Effector memory CD8-positive, alpha-beta T cell (primary cell): ENCODE data around the gene YWHAE.
A peak's percentile ranks its signal among the peaks of the same experiment; 100 is the strongest.

ENCODE experiments used
- ATAC-seq: fragments of 150-1000 bp; cut with Tn5 transposase; replicated peaks from 2 replicates; pipeline ENCODE4 v1.10.0; 2021; ENCODE audit warnings: mild to moderate bottlenecking, moderate library complexity
- DNase-seq, 3 experiments: peaks; one replicate each; pipeline ENCODE4 v3.0.0; 2021
- H3K27ac Mint-ChIP-seq, 2 donors: one replicate each; pipeline ENCODE4 v1.8.0; 2022; ENCODE audit warnings: mild to moderate bottlenecking in 2 of 2, mixed read lengths in 2 of 2, moderate library complexity in 2 of 2
- H3K27me3 Mint-ChIP-seq, 2 donors: one replicate each; pipeline ENCODE4 v1.8.0; 2022; ENCODE audit warnings: mixed read lengths in 2 of 2
- H3K36me3 Mint-ChIP-seq: one replicate; pipeline ENCODE4 v1.8.0; 2022; ENCODE audit warnings: mild to moderate bottlenecking, moderate library complexity, mixed read lengths; ENCODE audit not compliant: insufficient read depth
- H3K4me1 Mint-ChIP-seq, 2 donors: one replicate each; pipeline ENCODE4 v1.8.0; 2022; ENCODE audit warnings: low read depth in 2 of 2, mixed read lengths in 2 of 2
- H3K4me3 Mint-ChIP-seq, 2 donors: one replicate each; pipeline ENCODE4 v1.8.0; 2022; ENCODE audit warnings: mild to moderate bottlenecking in 2 of 2, mixed read lengths in 2 of 2, moderate library complexity in 2 of 2
- H3K9me3 Mint-ChIP-seq, 2 donors: one replicate each; pipeline ENCODE4 v1.8.0; 2022; ENCODE audit warnings: mixed read lengths in 2 of 2

The YWHAE gene

DNA sequence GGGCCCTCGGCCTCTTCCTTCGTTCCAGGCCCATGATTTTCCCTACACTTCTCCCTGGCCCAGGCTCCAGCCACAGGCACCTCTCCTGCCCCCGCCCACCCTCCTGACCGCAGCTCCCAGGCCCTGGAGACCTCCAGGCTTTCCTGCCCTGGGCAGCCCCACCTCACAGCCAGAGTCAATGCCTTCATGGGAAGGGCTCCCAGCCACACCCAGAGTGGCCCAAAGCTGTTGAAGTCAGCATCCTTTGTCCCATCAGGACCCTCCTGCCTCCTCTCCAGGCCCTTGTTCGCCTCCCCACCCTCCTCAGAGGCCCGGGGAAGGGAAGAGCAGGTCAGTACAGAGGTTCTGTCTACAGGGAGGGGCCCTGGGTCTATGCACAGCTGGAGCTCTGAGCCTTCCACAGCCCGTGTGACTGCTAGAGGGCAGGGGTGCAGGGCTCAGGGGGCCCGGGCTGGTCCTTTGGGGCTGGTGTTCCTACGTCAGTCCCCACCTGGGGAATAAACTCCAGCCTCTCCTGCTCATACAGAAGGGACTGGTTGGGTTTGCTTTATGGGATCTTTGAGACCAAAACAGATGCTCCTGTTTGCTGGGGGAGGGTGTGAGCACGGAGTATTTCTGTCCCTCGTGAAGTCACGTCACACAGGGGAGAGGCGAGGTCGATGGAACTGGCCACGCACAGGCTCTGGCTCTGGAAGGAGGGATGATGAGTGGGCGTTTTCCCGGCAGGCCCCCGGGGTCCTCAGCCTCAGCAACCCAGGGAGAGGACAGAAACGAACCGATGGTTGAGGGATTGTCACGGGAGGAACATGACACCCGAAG is 100.3 kb downstream of the YWHAE start:
- Mint-ChIP-seq H3K4me3 (no peak overlapping the region), H3K27me3 (peaks cover 0 to 46% of the 10 kb centered on the region in 2 donors), H3K36me3 (peaks cover 3% of the 10 kb centered on the region), H3K27ac (no peak overlapping the region), H3K9me3 (no peaks in the 10 kb centered on the region), H3K4me1 (peaks cover 15 to 25% of the 10 kb centered on the region in 2 donors)
- no peak for ATAC-seq
- no peak for DNase-seq

- Mint-ChIP-seq H3K9me3 (no peaks in the 10 kb centered on the region), H3K27ac (no peak overlapping the region), H3K36me3 (peaks cover 14% of the 10 kb centered on the region), H3K4me3 (peak overlapping the region; percentile 33), H3K4me1 (peaks cover 26 to 33% of the 10 kb centered on the region in 2 donors), H3K27me3 (peaks cover 0 to 40% of the 10 kb centered on the region in 2 donors)
- peak; percentile 17 for ATAC-seq
- peak in 2 of 3 experiments; percentile 23 to 26 for DNase-seq
Observed at GRCh38 chr17:1298606-1299005, 101.4 kb downstream of the YWHAE start.
